PC-3 (cell line): ENCODE results near the gene ALG13.

Experiments used
- EZH2 ChIP-seq: fragments of 300-600 bp; sonication (generic); IDR thresholded peaks from one replicate; pipeline ENCODE4 v1.6.1; 2017; ENCODE audit warnings: antibody characterized with exemption, mild to moderate bottlenecking, low read length; ENCODE audit not compliant: unreplicated experiment
- TF ChIP-seq, protein P1 (sequence below): fragments of 300-600 bp; sonication (generic); conservative IDR thresholded peaks from 2 replicates; pipeline ENCODE4 v1.5.1; 2017; ENCODE audit warnings: antibody characterized with exemption, low read depth, mild to moderate bottlenecking, low read length

DNA sequence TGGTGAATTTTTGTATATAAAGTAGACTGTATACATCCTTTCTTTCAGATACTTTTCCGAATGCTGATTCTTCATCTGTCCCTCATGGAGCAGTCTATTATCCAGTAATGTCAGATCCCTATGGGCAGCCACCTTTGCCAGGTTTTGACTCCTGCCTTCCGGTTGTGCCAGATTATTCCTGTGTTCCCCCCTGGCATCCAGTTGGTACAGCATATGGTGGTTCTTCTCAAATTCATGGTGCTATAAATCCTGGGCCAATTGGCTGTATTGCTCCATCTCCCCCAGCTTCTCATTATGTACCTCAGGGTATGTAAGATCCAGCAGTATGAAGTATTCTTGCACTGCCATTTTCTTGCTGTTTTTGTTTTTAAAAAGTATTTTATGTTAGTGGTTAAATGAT lies 78.7 kb downstream of the ALG13 start:
- TF ChIP-seq, protein P1, sequence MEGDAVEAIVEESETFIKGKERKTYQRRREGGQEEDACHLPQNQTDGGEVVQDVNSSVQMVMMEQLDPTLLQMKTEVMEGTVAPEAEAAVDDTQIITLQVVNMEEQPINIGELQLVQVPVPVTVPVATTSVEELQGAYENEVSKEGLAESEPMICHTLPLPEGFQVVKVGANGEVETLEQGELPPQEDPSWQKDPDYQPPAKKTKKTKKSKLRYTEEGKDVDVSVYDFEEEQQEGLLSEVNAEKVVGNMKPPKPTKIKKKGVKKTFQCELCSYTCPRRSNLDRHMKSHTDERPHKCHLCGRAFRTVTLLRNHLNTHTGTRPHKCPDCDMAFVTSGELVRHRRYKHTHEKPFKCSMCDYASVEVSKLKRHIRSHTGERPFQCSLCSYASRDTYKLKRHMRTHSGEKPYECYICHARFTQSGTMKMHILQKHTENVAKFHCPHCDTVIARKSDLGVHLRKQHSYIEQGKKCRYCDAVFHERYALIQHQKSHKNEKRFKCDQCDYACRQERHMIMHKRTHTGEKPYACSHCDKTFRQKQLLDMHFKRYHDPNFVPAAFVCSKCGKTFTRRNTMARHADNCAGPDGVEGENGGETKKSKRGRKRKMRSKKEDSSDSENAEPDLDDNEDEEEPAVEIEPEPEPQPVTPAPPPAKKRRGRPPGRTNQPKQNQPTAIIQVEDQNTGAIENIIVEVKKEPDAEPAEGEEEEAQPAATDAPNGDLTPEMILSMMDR, result no peak
- TF ChIP-seq EZH2, result no peak
